GM23248 (cell line): ENCODE measurements around the gene BEAN1. TPM values are rescaled to one million over a fixed set of nuclear protein-coding genes. Genes with fewer than 3 reads are reported as not detected.
A peak's percentile ranks its signal among the peaks of the same experiment; 100 is the strongest.

Experiments
- DNase-seq: peaks from one replicate; pipeline ENCODE4 v3.0.0-alpha.2; 2015
- H2AFZ ChIP-seq: fragments of 200-600 bp; sonication (generic); 2 replicates; pipeline ENCODE4 v1.6.1; 2016; ENCODE audit warnings: antibody characterized with exemption
- H3F3A ChIP-seq: fragments of 200-600 bp; sonication (generic); 2 replicates; pipeline ENCODE4 v1.6.1; 2016; ENCODE audit warnings: mild to moderate bottlenecking, antibody characterized with exemption, mixed run types; ENCODE audit not compliant: insufficient read depth
- H3K27ac ChIP-seq: fragments of 200-600 bp; sonication (generic); 2 replicates; pipeline ENCODE4 v1.5.1; 2016; ENCODE audit warnings: mild to moderate bottlenecking
- H3K27me3 ChIP-seq: fragments of 200-600 bp; sonication (generic); replicated peaks from 2 replicates; pipeline ENCODE4 v1.6.1; 2016; ENCODE audit warnings: mild to moderate bottlenecking; ENCODE audit not compliant: insufficient read depth
- H3K36me3 ChIP-seq: fragments of 200-600 bp; sonication (generic); 2 replicates; pipeline ENCODE4 v1.6.1; 2016; ENCODE audit warnings: low read depth, mild to moderate bottlenecking
- H3K4me1 ChIP-seq: fragments of 200-600 bp; sonication (generic); 2 replicates; pipeline ENCODE4 v1.6.1; 2016; ENCODE audit warnings: mild to moderate bottlenecking; ENCODE audit not compliant: insufficient read depth
- H3K4me2 ChIP-seq: fragments of 200-600 bp; sonication (generic); one replicate; pipeline ENCODE4 v1.6.1; 2016; ENCODE audit warnings: mild to moderate bottlenecking; ENCODE audit not compliant: unreplicated experiment
- H3K4me3 ChIP-seq: fragments of 200-600 bp; sonication (generic); 2 replicates; pipeline ENCODE4 v1.5.1; 2016; ENCODE audit warnings: mild to moderate bottlenecking
- H3K79me2 ChIP-seq: fragments of 200-600 bp; sonication (generic); 2 replicates; pipeline ENCODE4 v1.6.1; 2016; ENCODE audit warnings: mild to moderate bottlenecking; ENCODE audit not compliant: insufficient read depth
- H3K9ac ChIP-seq: fragments of 200-600 bp; sonication (generic); 2 replicates; pipeline ENCODE4 v1.6.1; 2016; ENCODE audit warnings: mild to moderate bottlenecking
- H3K9me2 ChIP-seq: fragments of 200-600 bp; sonication (generic); 2 replicates; pipeline ENCODE4 v1.6.1; 2016; ENCODE audit warnings: mixed run types, mild to moderate bottlenecking, moderate library complexity; ENCODE audit not compliant: insufficient read depth
- H3K9me3 ChIP-seq: fragments of 200-600 bp; sonication (generic); one replicate; pipeline ENCODE4 v1.6.1; 2017; ENCODE audit warnings: low read depth
- H4K20me1 ChIP-seq: fragments of 200-600 bp; sonication (generic); 2 replicates; pipeline ENCODE4 v1.6.0; 2016; ENCODE audit not compliant: insufficient read depth
- EZH2 ChIP-seq: fragments of 200-600 bp; sonication (generic); IDR thresholded peaks from 2 replicates; pipeline ENCODE4 v1.6.1; 2018; ENCODE audit warnings: antibody characterized with exemption, mild to moderate bottlenecking; ENCODE audit not compliant: insufficient read depth, poor library complexity, severe bottlenecking
- EZH2phosphoT487 ChIP-seq: fragments of 200-600 bp; sonication (generic); IDR thresholded peaks from 2 replicates; pipeline ENCODE4 v1.6.1; 2018; ENCODE audit warnings: antibody characterized with exemption, moderate library complexity, mild to moderate bottlenecking, low read depth; ENCODE audit not compliant: insufficient read depth
- WGBS, 2 experiments: methylation state at CpG; one replicate each; pipeline ENCODE4 v1.1.6; 2015 to 2017; ENCODE audit warnings: low lambda C conversion rate in 2 of 2, low coverage in 1 of 2; ENCODE audit errors: missing lambda C conversion rate in 2 of 2; 5-methylcytosine and 5-hydroxymethylcytosine counted together
- in situ Hi-C: fragments of 300-500 bp; cut with MboI; formaldehyde crosslinking; loops from 2 replicates; pipeline ENCODE4 v1.15.0; 2020
- polyA plus RNA-seq: library from polyadenylated mRNA; unstranded; fragments of >200 nt; fragmentation: Nextera tagmentation; extraction: Ambion mirVana; gene quantifications from 2 replicates; pipeline ENCODE4 v1.2.1, GENCODE V29; 2016
- total RNA-seq: library from RNA; depleted of rRNA; stranded (reverse); fragments of >200 nt; shearing (Covaris generic); gene quantifications from 2 replicates; pipeline ENCODE4 v1.2.3, GENCODE V29; 2014

Gene BEAN1
- total and polyA plus RNA-seq, 2 experiments from 2014 or later = 0.32 to 0.50 TPM

DNA sequence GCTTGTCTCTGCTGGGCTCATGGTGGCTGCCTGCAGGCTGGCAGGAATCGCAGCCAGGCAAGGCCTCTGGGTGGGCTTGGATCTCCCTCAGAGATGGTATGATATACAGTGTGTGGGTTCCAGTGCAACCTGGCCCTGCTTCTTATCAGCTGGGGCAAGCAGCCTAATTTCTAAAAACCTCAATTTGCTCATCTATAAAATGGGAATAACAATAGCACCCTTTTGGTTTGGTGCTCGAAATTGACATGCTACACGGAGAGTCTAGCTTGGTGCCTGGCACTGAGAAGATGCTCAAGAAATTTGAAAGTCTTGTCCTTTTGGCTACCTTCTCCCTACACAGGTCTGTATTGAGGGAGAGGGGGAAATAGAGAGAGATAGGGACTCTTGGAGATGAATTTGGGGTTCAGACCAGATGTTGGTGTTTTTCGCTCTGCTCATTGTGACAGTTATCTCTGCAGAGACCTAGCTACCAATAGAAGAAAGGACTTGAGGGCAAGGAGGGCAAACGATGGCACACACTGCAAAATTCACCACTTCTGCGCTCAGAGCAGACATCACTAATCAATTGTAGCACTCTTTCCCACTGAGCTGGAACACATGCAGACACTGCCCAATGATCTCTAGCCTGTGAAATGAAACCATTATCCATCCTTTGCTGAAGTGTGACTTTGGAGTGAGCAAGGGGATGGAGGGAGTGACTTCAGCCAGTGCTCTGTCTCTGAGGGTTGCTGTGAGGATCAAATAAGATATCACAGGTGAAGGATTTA lies 15.6 kb downstream of the BEAN1 start:
- no peaks in the 10 kb centered on the region for H3K9me3 ChIP-seq
- H2AFZ ChIP-seq = no peak overlapping the region
- H3K36me3 ChIP-seq = no peaks in the 10 kb centered on the region
- no peak for TF ChIP-seq EZH2phosphoT487
- no peak for TF ChIP-seq EZH2
- no peaks in the 10 kb centered on the region for H3K27me3 ChIP-seq
- H3K4me2 ChIP-seq = no peak overlapping the region
- H3F3A ChIP-seq = no peaks in the 10 kb centered on the region
- no peak overlapping the region for H3K9ac ChIP-seq
- no peaks in the 10 kb centered on the region for H4K20me1 ChIP-seq
- H3K4me3 ChIP-seq = no peak overlapping the region
- in situ Hi-C loops = no loop called here
- no peak for DNase-seq
- no peaks in the 10 kb centered on the region for H3K79me2 ChIP-seq
- WGBS, 2 experiments = 78 to 84% methylated on average over 6 of the region's 6 CpGs
- no peaks in the 10 kb centered on the region for H3K9me2 ChIP-seq
- peaks cover 14% of the 10 kb centered on the region for H3K4me1 ChIP-seq
- H3K27ac ChIP-seq = no peak overlapping the region

DNA sequence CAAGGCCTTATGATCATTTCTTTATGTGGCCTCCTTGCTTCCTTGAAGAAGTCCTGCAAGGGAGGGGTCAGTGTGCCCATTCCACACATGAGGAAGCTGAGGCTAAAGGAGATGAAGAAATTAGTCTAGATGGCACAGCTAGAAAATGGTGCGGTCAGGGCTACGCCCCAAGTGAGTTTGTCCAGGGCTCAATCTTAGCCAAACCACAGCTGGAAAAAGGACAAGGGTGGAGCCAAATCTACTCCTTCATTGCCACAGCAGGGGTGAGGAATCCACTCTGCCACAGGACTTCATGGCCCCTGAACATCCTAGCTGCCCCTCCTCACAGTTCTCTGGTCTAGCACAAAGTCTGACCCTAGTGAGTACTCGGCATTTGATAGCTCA lies 16.2 kb downstream of the BEAN1 start:
- Histone ChIP-seq H3K27ac (no peak overlapping the region), H4K20me1 (no peaks in the 10 kb centered on the region), H3K79me2 (no peaks in the 10 kb centered on the region), H2AFZ (no peak overlapping the region), H3F3A (no peaks in the 10 kb centered on the region), H3K4me1 (peaks cover 14% of the 10 kb centered on the region), H3K4me2 (no peak overlapping the region), H3K27me3 (no peaks in the 10 kb centered on the region; the same call in 1 of the 2 replicates), H3K9ac (no peak overlapping the region), H3K9me2 (no peaks in the 10 kb centered on the region), H3K9me3 (no peaks in the 10 kb centered on the region), H3K36me3 (no peaks in the 10 kb centered on the region), H3K4me3 (no peak overlapping the region)
- in situ Hi-C loops = no loop called here
- peak; percentile 65 for DNase-seq
- TF ChIP-seq EZH2phosphoT487 = no peak
- no peak for TF ChIP-seq EZH2
- 38 to 53% methylated on average over 3 of the region's 3 CpGs for WGBS, 2 experiments

DNA sequence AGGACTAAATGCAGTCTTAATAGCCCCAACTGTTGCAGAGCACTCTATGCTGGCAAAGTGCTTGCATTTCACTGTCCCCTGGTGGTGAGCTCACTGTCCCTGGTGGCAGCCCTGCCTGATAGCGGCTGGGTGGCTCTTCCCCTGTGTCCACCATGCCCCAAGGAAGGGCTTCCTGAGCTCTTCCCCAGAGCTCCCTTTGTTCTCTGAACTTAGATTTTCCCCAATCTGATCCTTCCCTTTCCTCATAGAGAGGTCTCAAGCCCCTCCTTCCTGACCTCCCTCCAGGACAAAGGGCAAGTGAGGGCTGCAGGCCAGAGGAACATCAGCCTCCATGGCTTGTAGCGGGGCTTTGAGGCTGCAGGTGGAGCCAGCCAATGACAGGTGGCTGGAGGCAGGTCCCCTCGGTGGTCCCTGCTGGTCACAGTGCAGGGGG lies 17.0 kb downstream of the BEAN1 start:
- Histone ChIP-seq H3K4me3 (no peak overlapping the region), H3K9ac (no peak overlapping the region), H3F3A (no peaks in the 10 kb centered on the region), H4K20me1 (no peaks in the 10 kb centered on the region), H3K9me2 (no peaks in the 10 kb centered on the region), H3K27ac (no peak overlapping the region), H3K9me3 (no peaks in the 10 kb centered on the region), H3K79me2 (no peaks in the 10 kb centered on the region), H2AFZ (no peak overlapping the region), H3K27me3 (no peaks in the 10 kb centered on the region; the same call in 1 of the 2 replicates), H3K4me2 (no peak overlapping the region), H3K4me1 (peaks cover 14% of the 10 kb centered on the region), H3K36me3 (no peaks in the 10 kb centered on the region)
- no peak for DNase-seq
- 74 to 81% methylated on average over 3 of the region's 3 CpGs for WGBS, 2 experiments
- in situ Hi-C loops = no loop called here
- TF ChIP-seq EZH2 = no peak
- no peak for TF ChIP-seq EZH2phosphoT487

DNA sequence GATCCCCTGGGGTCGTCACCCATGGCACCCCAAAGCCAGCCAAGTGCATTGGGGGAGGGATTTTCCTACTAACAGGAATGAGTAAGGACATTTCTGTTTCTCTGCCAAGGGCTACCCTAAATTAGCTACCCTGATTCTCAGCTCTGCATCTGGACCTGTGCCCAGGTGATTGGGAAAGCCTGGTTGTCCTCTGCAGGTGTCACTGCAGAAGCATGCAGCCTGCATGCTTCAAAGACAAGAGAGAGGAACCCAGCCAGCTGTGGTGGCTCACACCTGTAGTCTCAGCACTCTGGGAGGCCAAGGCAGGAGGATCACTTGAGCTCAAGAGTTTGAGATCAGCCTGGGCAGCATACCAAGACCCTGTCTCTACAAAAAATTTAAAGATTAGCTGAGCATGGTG lies 19.6 kb downstream of the BEAN1 start:
- 73 to 88% methylated on average over 1 of the region's 1 CpG for WGBS, 2 experiments
- Histone ChIP-seq H3K4me2 (no peak overlapping the region), H3K27me3 (no peaks in the 10 kb centered on the region; the same call in 1 of the 2 replicates), H3K36me3 (no peaks in the 10 kb centered on the region), H3F3A (no peaks in the 10 kb centered on the region), H3K27ac (no peak overlapping the region), H3K9me3 (no peaks in the 10 kb centered on the region), H4K20me1 (no peaks in the 10 kb centered on the region), H3K4me1 (peaks cover 13% of the 10 kb centered on the region), H3K9ac (no peak overlapping the region), H3K4me3 (no peak overlapping the region), H2AFZ (no peak overlapping the region), H3K9me2 (no peaks in the 10 kb centered on the region), H3K79me2 (no peaks in the 10 kb centered on the region)
- DNase-seq = no peak
- no peak for TF ChIP-seq EZH2
- in situ Hi-C loops = no loop called here
